ENCODE measurements around the gene TMEM178B.
"Not testable (repeated sequence)": the region's sequence is repeated elsewhere in the genome, so short reads cannot be mapped to it uniquely, and the experiment has no call there.

The TMEM178B gene

DNA sequence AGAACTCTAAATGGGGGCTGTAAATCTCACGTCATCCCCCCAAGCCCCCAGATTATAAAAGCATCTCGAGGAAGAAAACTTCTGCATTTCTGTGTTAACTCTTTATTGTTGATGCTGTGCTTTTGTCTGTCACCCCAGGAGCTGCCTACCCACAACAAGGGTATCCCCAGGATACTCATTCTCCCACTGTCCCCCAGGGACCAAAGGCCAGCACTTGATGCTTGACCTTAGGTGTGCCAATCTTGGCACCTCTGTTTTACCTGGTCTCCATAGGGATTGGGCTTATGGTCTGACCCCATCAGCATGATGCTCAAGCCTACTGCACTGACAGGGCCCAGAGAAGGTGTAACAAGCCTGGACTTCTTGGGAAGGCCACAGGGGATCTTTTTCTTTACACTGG is 251.4 kb downstream of the TMEM178B start:
- no peak for DNase-seq (ENCODE audit: low read depth in 1 of 2, low spot score in 1 of 2)
- TF ChIP-seq POLR2AphosphoS5 (IDR thresholded peaks at IDR 0.05; ENCODE audit: low read depth) (no peak), GABPA (IDR thresholded peaks at IDR 0.05; ENCODE audit: low read depth) (no peak), SPI1 (IDR thresholded peaks at IDR 0.05; ENCODE audit: borderline replicate concordance, low read depth) (no peak), CTCF (IDR thresholded peaks at IDR 0.05; ENCODE audit: insufficient read depth, low read length) (no peak)
- TF ChIP-seq, protein P1, sequence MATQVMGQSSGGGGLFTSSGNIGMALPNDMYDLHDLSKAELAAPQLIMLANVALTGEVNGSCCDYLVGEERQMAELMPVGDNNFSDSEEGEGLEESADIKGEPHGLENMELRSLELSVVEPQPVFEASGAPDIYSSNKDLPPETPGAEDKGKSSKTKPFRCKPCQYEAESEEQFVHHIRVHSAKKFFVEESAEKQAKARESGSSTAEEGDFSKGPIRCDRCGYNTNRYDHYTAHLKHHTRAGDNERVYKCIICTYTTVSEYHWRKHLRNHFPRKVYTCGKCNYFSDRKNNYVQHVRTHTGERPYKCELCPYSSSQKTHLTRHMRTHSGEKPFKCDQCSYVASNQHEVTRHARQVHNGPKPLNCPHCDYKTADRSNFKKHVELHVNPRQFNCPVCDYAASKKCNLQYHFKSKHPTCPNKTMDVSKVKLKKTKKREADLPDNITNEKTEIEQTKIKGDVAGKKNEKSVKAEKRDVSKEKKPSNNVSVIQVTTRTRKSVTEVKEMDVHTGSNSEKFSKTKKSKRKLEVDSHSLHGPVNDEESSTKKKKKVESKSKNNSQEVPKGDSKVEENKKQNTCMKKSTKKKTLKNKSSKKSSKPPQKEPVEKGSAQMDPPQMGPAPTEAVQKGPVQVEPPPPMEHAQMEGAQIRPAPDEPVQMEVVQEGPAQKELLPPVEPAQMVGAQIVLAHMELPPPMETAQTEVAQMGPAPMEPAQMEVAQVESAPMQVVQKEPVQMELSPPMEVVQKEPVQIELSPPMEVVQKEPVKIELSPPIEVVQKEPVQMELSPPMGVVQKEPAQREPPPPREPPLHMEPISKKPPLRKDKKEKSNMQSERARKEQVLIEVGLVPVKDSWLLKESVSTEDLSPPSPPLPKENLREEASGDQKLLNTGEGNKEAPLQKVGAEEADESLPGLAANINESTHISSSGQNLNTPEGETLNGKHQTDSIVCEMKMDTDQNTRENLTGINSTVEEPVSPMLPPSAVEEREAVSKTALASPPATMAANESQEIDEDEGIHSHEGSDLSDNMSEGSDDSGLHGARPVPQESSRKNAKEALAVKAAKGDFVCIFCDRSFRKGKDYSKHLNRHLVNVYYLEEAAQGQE (IDR thresholded peaks at IDR 0.05; ENCODE audit: insufficient replicate concordance, low read depth) = no peak

GRCh38 chr7:141328290-141328689 is 254.4 kb downstream of the TMEM178B start:
- no peak for DNase-seq (ENCODE audit: low read depth in 1 of 2, low spot score in 1 of 2)
- TF ChIP-seq SPI1 (IDR thresholded peaks at IDR 0.05; ENCODE audit: borderline replicate concordance, low read depth) (no peak), CTCF (IDR thresholded peaks at IDR 0.05; ENCODE audit: insufficient read depth, low read length) (no peak), POLR2AphosphoS5 (IDR thresholded peaks at IDR 0.05; ENCODE audit: low read depth) (no peak), GABPA (IDR thresholded peaks at IDR 0.05; ENCODE audit: low read depth) (no peak)
- TF ChIP-seq, protein P1 (IDR thresholded peaks at IDR 0.05; ENCODE audit: insufficient replicate concordance, low read depth) = no peak
- H3K4me3 ChIP-seq (replicated peaks; ENCODE audit: insufficient read depth, low read length) = no peak overlapping the region
- no peaks in the 10 kb centered on the region for H3K27me3 ChIP-seq (ENCODE audit: insufficient read depth, poor library complexity, severe bottlenecking)
- H3K27ac ChIP-seq (replicated peaks) = no peak overlapping the region

More for the DNA sequence above, 251.4 kb downstream of the TMEM178B start:
- Histone ChIP-seq H3K27me3 (ENCODE audit: insufficient read depth, poor library complexity, severe bottlenecking) (no peaks in the 10 kb centered on the region), H3K4me3 (replicated peaks; ENCODE audit: insufficient read depth, low read length) (no peak overlapping the region), H3K27ac (replicated peaks) (no peak overlapping the region)

DNA sequence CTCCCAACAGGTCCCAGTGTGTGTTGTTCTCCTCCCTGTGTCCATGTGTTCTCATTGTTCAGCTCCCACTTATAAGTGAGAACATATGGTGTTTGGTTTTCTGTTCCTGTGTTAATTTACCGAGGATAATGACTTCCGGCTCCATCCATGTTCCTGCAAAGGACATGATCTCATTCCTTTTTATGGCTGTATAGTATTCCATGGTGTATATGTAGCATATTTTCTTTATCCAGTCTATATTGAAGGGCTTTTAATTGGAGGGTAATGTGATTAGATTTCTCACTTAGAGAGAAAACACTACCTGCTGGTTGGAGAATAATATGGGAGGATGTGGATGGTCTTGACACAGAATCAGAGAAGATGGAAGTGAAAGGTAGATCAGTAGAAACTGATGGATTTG is 256.4 kb downstream of the TMEM178B start:
- not testable (repeated sequence) for H3K27me3 ChIP-seq (ENCODE audit: insufficient read depth, poor library complexity, severe bottlenecking); DNase-seq (ENCODE audit: low read depth in 1 of 2, low spot score in 1 of 2); H3K4me3 ChIP-seq (replicated peaks; ENCODE audit: insufficient read depth, low read length); H3K27ac ChIP-seq (replicated peaks)

DNA sequence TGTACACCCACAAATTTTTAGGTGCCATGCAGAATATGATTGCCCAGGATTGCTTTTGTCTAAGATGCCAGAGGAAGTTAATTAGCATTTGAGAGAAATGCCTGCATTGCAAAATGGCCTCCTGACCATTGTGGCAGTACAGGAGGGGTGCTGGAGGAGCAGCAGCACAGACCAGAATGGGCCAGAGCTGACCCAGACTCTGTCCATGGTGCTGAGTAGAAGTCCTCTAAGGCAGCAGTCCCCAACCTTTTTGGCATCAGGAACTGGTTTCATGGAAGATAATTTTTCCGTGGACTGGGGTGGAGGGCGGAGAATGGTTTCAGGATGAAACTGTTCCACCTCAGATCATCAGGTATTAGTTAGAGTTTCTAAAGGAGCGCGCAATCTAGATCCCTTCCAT is 259.6 kb downstream of the TMEM178B start:
- no peak for TF ChIP-seq CTCF (IDR thresholded peaks at IDR 0.05; ENCODE audit: insufficient read depth, low read length)
- no peak for TF ChIP-seq POLR2AphosphoS5 (IDR thresholded peaks at IDR 0.05; ENCODE audit: low read depth)
- no peak for TF ChIP-seq GABPA (IDR thresholded peaks at IDR 0.05; ENCODE audit: low read depth)
- TF ChIP-seq, protein P1 (IDR thresholded peaks at IDR 0.05; ENCODE audit: insufficient replicate concordance, low read depth) = peak; percentile 90
- no peak for TF ChIP-seq SPI1 (IDR thresholded peaks at IDR 0.05; ENCODE audit: borderline replicate concordance, low read depth)
- Histone ChIP-seq H3K27me3 (ENCODE audit: insufficient read depth, poor library complexity, severe bottlenecking) (no peaks in the 10 kb centered on the region), H3K4me3 (replicated peaks; ENCODE audit: insufficient read depth, low read length) (no peak overlapping the region), H3K27ac (replicated peaks) (no peak overlapping the region)
- DNase-seq (ENCODE audit: low read depth in 1 of 2, low spot score in 1 of 2) = no peak
